A673 (cell line): Measurements from ENCODE around the gene CENPF.

ENCODE experiments used
- EZH2 ChIP-seq: fragments of 200-600 bp; sonication (generic); IDR thresholded peaks from 2 replicates; pipeline ENCODE4 v1.6.1; 2017; ENCODE audit warnings: borderline replicate concordance, low read depth, mild to moderate bottlenecking, mixed read lengths, antibody characterized with exemption, low read length; ENCODE audit not compliant: poor library complexity, severe bottlenecking
- TF ChIP-seq, protein P1 (sequence below): fragments of 300-800, 200-600 bp; sonication (generic); conservative IDR thresholded peaks from 2 replicates; pipeline ENCODE4 v1.5.1; 2017; ENCODE audit warnings: low read depth, mild to moderate bottlenecking, antibody characterized with exemption, low read length, moderate library complexity, mixed read lengths

DNA sequence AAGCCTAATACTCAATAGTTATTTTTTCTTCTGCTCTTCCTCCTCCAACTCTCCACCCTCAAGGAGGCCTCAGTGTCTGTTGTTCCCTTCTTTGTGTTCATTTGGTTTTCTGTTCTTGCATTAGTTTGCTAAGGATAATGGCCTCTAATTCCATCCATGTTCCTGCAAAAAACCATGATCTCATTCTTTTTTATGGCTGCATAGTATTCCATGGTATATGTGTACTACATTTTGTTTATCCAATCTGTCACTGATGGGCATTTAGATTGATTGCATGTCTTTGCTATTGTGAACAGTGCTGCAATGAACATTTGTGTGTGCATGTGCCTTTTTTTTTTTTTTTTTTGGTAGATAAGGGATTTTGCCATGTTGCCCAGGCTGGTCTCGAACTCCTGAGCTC is 6.7 kb downstream of the CENPF start:
- TF ChIP-seq, protein P1, sequence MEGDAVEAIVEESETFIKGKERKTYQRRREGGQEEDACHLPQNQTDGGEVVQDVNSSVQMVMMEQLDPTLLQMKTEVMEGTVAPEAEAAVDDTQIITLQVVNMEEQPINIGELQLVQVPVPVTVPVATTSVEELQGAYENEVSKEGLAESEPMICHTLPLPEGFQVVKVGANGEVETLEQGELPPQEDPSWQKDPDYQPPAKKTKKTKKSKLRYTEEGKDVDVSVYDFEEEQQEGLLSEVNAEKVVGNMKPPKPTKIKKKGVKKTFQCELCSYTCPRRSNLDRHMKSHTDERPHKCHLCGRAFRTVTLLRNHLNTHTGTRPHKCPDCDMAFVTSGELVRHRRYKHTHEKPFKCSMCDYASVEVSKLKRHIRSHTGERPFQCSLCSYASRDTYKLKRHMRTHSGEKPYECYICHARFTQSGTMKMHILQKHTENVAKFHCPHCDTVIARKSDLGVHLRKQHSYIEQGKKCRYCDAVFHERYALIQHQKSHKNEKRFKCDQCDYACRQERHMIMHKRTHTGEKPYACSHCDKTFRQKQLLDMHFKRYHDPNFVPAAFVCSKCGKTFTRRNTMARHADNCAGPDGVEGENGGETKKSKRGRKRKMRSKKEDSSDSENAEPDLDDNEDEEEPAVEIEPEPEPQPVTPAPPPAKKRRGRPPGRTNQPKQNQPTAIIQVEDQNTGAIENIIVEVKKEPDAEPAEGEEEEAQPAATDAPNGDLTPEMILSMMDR, result no peak
- TF ChIP-seq EZH2, result no peak
